ENCODE data around the gene ZNF613.
A peak's percentile ranks its signal among the peaks of the same experiment; 100 is the strongest.
"Not testable (repeated sequence)": the region's sequence is repeated elsewhere in the genome, so short reads cannot be mapped to it uniquely, and the experiment has no call there.

The ZNF613 gene

GRCh38 chr19:51944798-51945552 is 17.7 kb downstream of the ZNF613 start:
- no peak for DNase-seq (ENCODE audit: low spot score)

- no peak for DNase-seq (ENCODE audit: low spot score)
These were observed 19.3 kb downstream of the ZNF613 start for GRCh38 chr19:51946602-51947001.

GRCh38 chr19:51948975-51949374 is 21.7 kb downstream of the ZNF613 start:
- no peak for DNase-seq (ENCODE audit: low spot score)

GRCh38 chr19:51957846-51958245 is 30.6 kb downstream of the ZNF613 start:
- not testable (repeated sequence) for DNase-seq (ENCODE audit: low spot score)

- no peak for DNase-seq (ENCODE audit: low spot score)
These were observed 32.5 kb downstream of the ZNF613 start for GRCh38 chr19:51959791-51960190.

GRCh38 chr19:51960621-51961233 is 33.5 kb downstream of the ZNF613 start:
- not testable (repeated sequence) for DNase-seq (ENCODE audit: low spot score)

GRCh38 chr19:51965583-51965982 is 38.3 kb downstream of the ZNF613 start:
- no peak for DNase-seq (ENCODE audit: low spot score)

- no peak for DNase-seq (ENCODE audit: low spot score)
These were observed 43.4 kb downstream of the ZNF613 start for GRCh38 chr19:51970718-51971117.

- no peak for DNase-seq (ENCODE audit: low spot score)
These were observed 44.4 kb downstream of the ZNF613 start for GRCh38 chr19:51971624-51972023.

GRCh38 chr19:51975787-51976186 is 48.5 kb downstream of the ZNF613 start:
- DNase-seq (ENCODE audit: low spot score) = not testable (repeated sequence)

GRCh38 chr19:51976852-51977251 is 49.6 kb downstream of the ZNF613 start:
- no peak for DNase-seq (ENCODE audit: low spot score)

GRCh38 chr19:51977346-51977745 is 50.1 kb downstream of the ZNF613 start:
- no peak for DNase-seq (ENCODE audit: low spot score)

GRCh38 chr19:51978882-51979281 is 51.6 kb downstream of the ZNF613 start:
- DNase-seq (ENCODE audit: low spot score) = no peak

GRCh38 chr19:51980116-51980736 is 53.0 kb downstream of the ZNF613 start:
- no peak for DNase-seq (ENCODE audit: low spot score)

GRCh38 chr19:51980926-51981325 is 53.7 kb downstream of the ZNF613 start:
- not testable (repeated sequence) for DNase-seq (ENCODE audit: low spot score)

GRCh38 chr19:51983361-51983760 is 56.1 kb downstream of the ZNF613 start:
- DNase-seq (ENCODE audit: low spot score) = no peak

GRCh38 chr19:51986309-51987291 is 59.3 kb downstream of the ZNF613 start, which contains the start of gene ZNF350:
ZNF350 (minus strand) TSS chr19:51986840; CDS start chr19:51974360, 12,480 bp downstream.
- DNase-seq (ENCODE audit: low spot score) = peak; percentile 90

- DNase-seq (ENCODE audit: low spot score) = no peak
These were observed 66.2 kb downstream of the ZNF613 start for GRCh38 chr19:51993422-51993821.

- no peak for DNase-seq (ENCODE audit: low spot score)
These were observed 66.9 kb downstream of the ZNF613 start for GRCh38 chr19:51994048-51994644.

All from kidney capillary endothelial cell (primary cell).